DMS153 treated with DMSO at 0.1 percent for 48 hours (cell line): ENCODE measurements around the gene SCTR.

ENCODE experiments used
- DNase-seq: peaks from one replicate; lab custom pipeline; 2025; ENCODE audit not compliant: unreplicated experiment; lab: John Stamatoyannopoulos, UW

The SCTR gene

DNA sequence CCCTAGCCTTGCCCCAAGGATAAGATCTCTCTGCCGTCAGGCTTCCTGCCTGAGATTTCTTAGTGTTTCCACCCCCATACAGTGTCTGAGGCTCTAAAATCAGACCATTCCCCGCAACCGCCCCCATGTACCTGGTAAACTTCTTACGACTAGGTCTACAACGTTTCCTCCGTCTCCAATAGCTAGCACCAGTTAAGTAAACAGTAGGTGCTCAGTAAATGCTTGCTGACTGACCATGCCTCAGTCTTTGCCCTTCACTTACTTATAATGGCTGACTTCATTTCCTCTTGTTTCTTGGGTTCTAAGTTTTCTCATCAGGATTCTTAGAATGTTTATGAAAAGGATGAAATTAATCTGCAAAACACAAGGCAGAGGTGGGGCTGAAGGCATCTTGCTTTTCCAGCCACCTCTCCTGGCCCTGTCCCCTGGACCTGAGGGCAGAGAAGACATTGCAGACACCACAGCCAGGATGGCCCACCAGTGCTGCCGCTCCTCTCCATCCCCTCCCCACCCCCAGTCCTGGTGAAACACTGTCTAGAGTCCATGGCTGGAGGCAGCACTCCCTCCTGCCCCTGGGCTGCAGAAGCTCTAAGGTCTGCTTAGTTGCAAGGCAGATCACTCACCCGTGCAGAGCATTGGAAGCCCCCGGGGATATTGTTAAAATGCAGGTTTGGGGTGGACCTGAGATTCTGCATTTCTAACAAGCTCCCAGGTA lies 75.7 kb downstream of the SCTR start:
- no peak for DNase-seq

DNA sequence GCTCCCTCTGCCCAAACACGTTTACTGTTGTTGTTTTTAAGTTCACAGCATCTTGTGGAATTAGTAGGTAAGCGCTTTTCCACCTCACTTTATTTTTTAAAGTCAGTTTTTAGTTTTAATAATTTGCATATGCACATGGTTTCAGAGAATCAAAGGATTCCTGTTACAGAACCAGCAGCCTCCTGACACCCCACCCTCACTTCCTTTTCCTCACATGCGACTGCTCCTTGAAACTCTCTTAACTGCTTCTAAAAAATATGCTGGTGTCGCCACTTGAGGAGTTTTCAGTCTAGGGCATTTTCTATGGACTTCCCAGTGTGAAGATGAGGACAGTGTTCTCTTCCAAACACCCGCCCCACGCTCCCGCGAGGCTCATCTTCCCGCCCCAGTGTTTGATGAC lies 78.2 kb downstream of the SCTR start:
- DNase-seq, result no peak

DNA sequence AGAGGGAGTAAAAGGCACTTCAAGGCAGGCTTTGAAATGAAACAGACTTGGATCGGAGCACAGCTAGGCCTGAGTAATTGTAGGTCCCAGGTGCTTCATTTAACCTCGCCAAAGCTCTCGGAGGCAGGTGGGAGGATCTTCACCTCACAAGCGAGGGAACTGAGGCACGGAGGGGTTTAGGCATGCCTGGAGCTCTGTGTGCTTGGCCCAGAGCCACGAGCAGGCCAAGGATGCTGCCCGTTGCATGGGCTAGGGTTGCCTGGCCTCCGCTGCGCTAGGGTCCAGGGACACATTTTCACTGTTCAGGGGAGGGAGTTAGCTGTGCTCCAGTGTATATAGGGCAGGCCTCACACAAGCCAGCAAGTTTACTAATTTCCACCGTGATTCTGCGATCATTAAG lies 81.4 kb downstream of the SCTR start:
- no peak for DNase-seq

DNA sequence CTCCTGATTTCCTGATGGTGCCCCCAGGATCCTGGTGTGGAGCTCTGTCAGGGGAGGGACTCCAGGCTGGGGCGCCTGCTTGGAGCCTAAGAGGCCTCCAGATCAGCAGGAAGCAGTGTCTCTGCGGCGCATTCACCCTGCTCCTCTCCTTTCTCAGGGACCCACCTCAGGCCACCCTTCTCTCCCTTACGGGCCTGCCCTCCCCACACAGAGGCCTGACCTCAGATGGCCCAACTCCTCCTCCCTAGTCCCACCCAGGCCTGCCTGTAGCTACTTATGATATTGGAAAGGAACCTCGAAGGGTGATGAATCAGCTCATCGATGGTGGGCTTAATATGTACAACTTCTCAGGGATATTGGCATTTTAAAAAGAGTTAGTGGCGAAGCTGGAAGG lies 82.1 kb downstream of the SCTR start:
- no peak for DNase-seq

DNA sequence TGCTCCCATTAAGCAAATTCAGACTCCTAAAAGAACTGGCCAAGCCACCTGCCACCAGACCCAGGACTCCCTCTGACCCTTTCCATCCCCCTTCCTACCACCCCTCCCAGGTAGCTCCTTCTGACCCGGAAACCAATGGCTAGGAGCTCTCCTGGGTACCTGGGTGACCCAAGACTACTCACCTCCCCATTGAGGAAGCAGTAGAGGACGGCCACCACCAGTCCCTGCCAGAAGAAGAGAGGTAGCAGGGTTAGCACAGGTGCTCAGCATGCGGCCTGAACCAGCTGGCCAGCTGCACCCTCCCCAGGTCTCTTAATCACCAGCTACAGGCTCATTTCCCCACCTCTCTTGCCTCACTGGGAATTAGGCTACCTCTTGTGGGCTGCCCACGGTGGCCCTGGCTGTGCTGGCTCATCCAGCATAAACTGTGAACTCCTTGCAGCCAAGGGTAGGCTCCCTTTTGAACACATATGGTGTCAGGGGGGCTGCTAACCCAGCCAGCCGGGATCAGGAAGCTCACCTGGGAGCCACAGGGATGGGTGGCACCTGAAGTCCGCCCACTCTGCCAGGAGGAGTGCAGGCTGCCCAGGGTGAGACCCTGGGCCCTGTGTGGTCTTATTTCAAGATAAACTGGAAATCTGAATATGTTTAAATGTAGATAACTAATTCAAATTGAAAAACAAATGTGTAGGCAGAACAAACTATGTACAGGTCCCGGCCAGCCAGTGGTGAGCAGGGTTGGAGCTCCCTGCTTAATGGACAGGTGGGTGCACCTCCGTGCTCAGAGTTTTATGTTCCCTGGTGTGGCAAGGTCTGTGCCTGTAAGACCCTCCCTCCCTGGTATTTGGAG lies 82.7 kb downstream of the SCTR start:
- DNase-seq, result no peak

DNA sequence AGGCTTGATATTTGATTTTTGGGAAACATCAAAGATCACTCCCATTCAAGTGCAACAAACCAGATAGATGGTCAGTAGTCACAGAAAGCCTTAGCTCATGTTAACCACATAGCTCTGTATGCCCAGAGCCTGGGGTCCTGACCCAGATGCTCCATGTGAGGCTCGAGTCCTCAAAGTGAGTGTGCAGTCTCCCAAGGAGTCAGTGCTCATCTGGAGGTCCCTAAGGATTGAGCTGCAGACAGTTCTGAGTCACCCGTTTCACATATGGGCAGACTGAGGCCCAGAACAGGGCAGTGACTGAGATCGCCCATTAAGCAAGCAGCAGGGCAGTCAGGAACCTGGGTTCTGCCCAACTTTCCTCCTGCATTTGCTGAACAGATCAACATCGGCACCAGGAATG lies 83.4 kb downstream of the SCTR start:
- DNase-seq, result no peak

DNA sequence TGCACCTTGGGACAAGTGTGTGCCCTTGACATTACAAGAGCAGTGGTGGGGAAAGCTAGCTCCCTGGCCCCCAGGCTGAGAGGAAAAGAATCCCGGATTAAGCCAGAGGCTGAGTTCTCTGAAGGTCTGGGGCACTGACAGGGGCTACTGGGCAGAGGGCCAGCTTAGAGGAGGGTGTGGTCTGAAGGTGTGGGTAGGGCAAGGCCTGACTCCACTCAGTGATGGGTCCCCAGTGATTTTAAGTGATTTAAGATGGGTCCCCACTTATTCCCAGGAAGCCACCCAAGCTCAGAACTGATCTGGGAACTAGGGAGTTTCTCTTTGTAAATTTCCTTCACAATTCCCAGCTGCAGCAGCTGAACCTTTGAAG lies 83.8 kb downstream of the SCTR start:
- no peak for DNase-seq

DNA sequence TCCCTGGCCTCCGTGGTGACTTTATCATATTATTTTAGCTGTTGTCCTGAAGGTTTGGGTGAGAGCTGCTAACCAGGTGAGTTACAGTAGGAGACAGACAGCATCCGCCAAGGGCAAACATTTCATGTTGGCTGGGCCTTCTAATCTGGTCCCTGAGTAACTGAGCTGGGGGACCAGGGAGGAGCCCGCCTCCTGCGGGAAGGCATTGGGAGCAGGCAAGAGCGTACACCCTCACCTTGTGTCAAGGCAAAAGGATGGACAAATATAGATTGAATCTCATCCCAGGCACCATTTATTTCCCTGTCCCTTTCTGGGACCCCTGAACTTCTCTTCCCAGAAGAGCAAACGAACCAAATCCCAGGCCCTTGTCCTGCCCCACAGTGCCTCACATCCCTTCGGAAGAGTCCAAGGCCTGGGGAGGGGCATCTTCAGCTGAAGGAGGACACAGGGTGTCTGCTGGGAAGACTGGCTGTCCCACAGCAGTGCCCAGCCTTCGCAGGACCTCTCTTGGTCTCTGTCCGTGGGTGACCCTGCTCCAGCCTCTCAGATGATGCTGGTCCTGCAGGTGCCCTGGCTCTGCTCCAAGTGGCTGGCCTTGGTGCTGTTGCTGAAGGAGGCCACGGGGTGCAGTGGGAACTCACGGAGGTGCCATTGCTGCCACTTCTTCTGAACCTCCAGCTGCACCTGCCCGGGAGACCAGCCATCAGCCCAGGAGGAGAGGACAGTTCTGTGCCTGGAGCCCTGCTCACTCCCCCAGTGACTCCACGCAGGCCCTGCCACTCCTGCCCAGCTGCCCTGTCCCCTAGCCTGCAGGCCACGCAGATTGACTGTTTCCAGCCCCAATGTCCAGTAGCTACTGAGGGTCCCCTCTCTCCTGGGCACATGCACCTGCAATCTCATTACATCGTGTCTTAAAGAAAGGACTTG lies 84.4 kb downstream of the SCTR start:
- no peak for DNase-seq

DNA sequence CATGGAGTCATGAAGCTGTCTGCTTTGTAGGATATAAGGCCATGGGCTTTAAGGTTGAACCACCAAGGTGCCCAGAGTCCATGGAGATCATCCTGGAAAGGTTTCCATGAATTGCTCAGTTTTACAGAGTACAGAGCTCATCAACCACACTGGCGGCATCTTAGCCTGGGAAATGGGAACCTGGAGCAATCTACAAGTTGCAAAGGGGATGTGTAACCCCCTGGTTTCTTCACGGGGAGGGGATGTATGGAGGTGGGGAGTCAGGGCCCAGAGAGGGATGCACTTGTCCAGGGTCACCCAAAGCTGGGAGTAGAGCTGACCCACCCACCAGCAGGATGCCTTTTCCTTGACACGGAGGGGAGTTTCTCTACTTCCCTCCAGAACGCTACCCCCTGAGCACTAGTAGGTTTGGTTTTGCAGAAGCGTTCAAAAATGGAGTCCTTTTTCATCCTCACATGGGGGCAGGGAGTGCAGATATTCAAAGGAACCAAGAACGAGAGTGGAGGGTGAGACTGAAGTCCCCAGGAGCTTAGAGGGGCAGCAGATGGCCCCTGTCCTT lies 85.5 kb downstream of the SCTR start:
- no peak for DNase-seq

DNA sequence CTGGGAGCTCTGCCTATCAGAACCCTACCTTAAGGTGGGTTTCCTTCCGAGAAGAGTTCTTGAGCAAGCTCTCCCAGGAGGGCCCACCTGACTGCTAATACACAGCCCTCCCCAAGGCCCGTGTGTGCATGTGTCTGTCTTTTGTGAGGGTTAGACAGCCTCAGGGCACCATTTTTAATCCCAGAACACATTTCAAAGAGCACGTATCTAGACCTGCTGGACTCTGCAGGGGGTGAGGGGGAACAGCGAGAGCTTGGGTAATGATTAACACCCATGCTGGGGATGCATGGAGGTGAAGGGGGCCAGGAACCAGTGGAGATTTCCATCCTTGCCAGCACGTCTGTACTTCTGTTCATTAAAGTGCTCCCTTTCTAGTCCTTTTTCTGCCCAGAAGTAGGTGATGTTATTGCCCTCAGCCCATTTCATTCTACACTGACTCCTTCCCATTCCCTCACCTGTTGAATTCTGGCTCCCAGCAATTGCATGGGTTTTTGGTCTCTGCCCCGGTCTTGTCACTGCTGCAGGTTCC lies 86.1 kb downstream of the SCTR start:
- DNase-seq, result no peak

DNA sequence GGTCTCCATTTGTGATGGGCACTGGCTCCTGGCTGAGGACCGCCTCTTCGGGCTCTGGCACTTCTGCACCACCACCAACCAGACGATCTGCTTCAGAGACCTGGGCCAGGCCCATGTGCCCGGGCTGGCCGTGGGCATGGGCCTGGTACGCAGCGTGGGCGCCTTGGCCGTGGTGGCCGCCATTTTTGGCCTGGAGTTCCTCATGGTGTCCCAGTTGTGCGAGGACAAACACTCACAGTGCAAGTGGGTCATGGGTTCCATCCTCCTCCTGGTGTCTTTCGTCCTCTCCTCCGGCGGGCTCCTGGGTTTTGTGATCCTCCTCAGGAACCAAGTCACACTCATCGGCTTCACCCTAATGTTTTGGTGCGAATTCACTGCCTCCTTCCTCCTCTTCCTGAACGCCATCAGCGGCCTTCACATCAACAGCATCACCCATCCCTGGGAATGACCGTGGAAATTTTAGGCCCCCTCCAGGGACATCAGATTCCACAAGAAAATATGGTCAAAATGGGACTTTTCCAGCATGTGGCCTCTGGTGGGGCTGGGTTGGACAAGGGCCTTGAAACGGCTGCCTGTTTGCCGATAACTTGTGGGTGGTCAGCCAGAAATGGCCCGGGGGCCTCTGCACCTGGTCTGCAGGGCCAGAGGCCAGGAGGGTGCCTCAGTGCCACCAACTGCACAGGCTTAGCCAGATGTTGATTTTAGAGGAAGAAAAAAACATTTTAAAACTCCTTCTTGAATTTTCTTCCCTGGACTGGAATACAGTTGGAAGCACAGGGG lies 87.1 kb downstream of the SCTR start:
- no peak for DNase-seq

DNA sequence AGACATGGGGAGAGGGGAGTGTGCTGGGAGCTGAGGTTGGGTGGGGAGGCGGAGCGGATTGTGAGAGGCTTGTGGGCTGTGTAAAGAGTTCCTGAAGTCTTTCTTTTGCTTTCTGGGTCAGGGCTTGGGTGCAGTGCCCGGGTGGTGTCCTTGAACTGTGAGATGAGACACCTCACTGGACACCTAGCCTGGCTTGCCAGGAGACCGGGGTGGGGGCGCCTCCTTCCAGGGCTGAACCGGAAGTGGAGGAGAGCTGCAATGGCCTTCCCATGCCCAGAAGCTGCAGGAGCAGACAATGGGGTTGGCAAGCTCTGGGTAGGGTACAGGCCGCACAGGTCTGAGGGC lies 88.4 kb downstream of the SCTR start:
- DNase-seq, result no peak

DNA sequence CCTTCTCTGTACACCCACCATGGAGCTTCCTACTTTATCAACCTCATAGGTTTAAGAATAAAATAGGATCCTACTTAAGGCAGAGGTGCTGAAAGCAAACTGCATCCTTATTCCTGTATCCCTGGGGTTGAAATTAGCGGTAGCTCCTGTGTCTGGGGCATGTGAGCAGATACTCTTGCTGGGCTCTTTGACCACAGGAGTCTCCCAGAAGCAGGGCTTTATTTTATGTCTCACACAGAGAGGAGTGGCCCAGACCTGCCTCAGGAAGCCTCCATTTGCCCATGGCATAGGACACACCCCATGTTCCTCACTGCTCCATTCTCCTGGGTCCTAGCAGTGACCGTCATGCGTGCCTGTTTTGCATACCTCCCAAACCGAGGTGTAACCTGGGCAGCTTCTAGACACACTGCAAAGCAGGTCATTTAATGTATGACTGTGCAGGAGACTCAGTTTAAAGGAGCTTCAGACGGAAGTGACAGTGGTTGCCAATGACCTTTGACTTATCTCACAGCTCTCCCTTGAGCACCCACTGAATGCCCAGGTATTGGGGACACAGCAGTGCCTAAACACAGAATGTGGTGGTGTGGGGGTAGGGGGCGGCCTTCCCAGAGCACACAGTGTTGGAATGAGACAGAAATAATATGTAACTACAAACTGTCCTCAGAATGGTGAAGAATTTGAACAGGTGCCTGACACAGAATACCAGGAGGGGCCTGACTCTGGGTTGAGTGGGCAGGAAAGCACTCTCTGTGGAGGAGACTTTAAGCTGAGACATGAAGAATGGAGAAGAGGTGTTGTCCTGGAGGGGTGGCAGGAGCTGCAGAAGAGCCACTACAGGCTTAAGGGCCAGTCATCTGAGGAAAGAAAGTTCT lies 89.0 kb downstream of the SCTR start:
- no peak for DNase-seq

DNA sequence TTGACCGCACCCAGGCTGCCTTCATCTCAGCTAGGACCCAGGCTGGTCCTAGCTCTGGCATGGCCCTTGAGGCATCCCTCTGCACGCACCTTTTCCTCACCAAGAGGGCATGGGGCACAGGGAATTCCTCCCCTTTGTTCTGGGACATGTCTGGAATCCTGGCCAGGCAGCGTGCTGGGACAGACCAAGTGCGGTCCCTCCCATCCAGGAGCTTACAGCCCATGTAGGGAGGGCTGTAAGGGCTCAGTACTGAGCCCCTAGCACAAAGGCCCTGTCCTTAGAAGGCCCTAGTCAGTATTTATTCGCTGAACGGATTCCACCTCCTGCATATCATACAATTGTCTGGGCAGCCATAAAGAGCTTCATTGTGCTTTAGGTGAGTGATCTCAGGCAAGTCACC lies 89.6 kb downstream of the SCTR start:
- DNase-seq, result no peak

DNA sequence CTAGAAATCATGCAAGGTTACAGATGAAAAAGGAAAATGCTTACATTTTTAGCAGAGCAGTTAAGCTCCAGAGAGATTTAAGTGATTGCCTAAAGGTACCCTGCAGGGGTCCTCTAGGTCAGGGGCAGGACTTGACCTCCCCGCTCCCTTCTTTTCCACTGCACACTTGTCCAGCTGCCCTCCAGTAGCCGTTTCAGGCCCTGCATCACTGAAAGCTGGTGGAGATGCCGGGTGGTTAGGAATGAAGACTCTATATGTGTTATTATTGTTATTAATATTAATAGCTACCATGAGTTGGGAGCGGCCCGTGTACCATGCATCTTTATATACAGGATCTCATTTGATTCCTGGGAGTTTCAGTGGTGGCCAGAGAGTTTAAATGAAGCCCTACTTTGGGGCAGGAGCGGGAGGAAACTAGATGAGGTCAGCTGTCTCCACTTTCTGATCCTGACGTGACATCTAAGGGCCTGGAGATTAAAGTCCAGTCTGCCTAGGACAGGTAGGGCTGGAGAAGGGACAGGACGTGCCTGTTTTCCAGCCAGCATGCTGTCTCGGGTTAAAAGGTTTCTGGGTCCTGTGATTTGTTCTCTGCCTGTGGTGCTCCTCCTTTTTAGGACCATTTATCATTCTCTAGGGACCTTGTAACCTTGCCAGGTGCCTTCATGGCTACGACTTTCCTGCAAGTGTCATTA lies 90.5 kb downstream of the SCTR start:
- DNase-seq, result no peak

DNA sequence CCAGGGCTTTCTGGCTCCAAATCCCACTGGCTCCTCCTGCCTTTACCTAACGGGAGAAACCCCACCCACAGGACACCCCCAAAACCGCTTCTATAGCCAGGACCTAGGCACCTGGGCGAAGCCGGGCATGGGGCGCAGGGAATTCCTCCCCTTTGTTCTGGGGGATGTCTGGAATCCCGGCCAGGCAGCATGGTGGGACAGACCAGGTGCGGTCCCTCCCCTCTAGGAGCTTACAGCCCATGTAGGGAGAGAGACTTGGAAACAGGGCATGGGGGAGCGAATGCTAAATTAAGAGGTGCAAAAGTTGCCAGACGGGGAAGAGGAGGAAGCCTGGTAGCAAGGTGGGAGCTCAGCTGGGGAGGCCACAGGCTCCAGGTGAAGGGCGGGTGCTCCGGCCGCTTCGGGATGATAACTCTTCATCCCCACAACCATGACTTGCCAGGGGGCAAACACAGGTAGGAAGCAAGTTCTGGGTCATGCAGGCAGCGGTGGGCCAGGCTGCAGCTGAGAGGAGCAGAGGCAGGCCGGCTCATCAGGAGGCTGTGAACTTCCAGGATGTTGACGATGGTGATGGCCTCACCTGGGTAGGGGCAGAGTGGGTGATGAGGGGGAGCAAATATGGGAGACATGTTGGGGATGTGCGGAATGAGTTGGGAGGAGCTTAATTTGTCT lies 91.3 kb downstream of the SCTR start:
- DNase-seq, result no peak

DNA sequence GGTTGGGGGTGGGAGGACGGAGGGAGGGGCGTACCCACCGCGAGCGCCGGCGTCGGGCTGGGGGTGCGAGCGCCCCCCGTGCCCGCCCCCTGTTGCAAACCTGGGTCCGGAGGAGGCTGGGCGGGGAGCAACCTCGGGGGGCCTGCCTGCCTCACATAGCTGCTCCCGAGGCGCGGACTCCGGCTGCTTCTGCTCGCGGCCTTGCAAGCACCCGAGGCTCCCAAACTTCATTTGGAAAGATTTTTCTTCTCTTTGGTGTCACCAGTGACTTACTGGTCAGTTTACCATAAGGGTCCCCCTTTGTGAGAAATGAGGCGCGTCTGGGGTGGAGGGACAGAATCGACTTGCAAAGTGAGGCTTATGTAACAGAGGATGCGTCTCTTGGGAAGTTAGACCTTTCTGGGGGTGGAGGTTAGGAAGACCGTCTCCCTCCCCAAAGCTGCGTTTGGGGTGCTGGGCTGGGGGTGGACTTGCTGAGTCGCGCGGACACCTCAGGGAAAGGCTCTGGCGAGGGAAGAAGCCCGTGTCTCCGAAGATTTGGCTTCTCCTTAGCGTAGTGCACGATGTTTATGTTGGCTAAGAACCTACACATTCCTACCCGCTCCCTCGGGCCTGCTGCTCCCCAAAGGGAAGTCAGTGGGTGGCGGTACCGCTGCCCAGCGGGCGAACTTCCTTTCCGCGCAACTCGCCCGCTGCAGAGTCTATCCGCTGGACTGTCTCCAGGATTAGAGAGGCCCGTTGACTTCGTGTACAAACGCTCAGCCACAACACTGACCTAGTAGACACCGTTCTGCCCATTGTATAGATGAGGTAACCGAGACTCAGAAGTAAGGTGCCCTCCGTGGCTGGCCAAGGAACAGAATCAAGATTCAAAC lies 92.1 kb downstream of the SCTR start:
- DNase-seq, result no peak
